Mucosa of rectum (tissue), 2 donors: ENCODE data around the gene ATP10D.

Experiments
- H3K27ac ChIP-seq, 2 donors: one replicate each; pipeline ENCODE4 v1.7.0; 2013; ENCODE audit warnings: inconsistent platforms in 2 of 2, low read depth in 2 of 2, low read length in 2 of 2
- H3K27me3 ChIP-seq, 2 donors: one replicate each; pipeline ENCODE4 v1.7.0; 2013; ENCODE audit warnings: low read length in 2 of 2; ENCODE audit not compliant: control insufficient read depth in 2 of 2, insufficient read depth in 2 of 2
- H3K36me3 ChIP-seq, 2 donors: one replicate each; pipeline ENCODE4 v1.7.0; 2013; ENCODE audit warnings: low read length in 2 of 2; ENCODE audit not compliant: control insufficient read depth in 2 of 2, insufficient read depth in 2 of 2
- H3K4me1 ChIP-seq, 2 donors: one replicate each; pipeline ENCODE4 v1.7.0; 2013; ENCODE audit warnings: low read length in 2 of 2, mild to moderate bottlenecking in 1 of 2; ENCODE audit not compliant: control insufficient read depth in 2 of 2, insufficient read depth in 2 of 2
- H3K4me3 ChIP-seq, 2 donors: one replicate each; pipeline ENCODE4 v1.7.0; 2013; ENCODE audit warnings: low read length in 2 of 2
- H3K9ac ChIP-seq, 2 donors: one replicate each; pipeline ENCODE4 v1.7.0; 2013; ENCODE audit warnings: low read length in 2 of 2, low read depth in 1 of 2, mild to moderate bottlenecking in 1 of 2
- H3K9me3 ChIP-seq, 2 donors: one replicate each; pipeline ENCODE4 v1.7.0; 2013; ENCODE audit warnings: low read length in 2 of 2; ENCODE audit not compliant: control insufficient read depth in 2 of 2
- donor health status: healthy.
- donor health status: Normal muscosa, but diverticular disease.

ATP10D gene

GRCh38 chr4:47642191-47642830 lies 157.2 kb downstream of the ATP10D start:
- H3K4me3 ChIP-seq = no peak overlapping the region
- H3K4me1 ChIP-seq = no peaks in the 10 kb centered on the region
- no peaks in the 10 kb centered on the region for H3K36me3 ChIP-seq
- no peak overlapping the region for H3K27ac ChIP-seq
- H3K9me3 ChIP-seq = no peaks in the 10 kb centered on the region
- H3K9ac ChIP-seq = no peak overlapping the region
- no peaks in the 10 kb centered on the region for H3K27me3 ChIP-seq
